ENCODE measurements around the gene WBP1. TPM values are rescaled to one million over a fixed set of nuclear protein-coding genes. Genes with fewer than 3 reads are reported as not detected.
"Not testable (repeated sequence)": the region's sequence is repeated elsewhere in the genome, so short reads cannot be mapped to it uniquely, and the experiment has no call there.

WBP1 gene
- polyA plus RNA-seq, 1 donor, result 57.6 TPM

DNA sequence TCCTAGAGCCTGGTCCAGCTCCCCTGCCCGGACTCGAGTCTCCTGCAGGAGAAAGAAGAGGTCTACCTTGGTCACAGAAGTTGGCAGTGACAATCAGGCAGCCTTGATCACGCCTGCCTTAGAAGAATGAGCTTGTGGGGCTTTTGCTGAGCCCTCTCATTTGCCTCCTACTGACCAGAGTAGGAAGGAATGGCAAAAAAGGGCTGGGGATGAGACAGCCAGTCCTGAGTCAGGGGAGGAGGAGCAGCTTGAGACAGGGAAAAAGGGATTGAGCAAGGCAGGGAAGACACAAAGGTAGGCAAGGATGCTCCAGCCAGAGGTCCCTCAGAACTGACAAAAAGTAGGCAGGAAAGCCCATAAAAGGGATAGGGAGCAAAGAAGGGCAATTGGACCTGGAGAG, 30.7 kb upstream of the WBP1 start:
- no peak for DNase-seq (ENCODE audit: low read depth)

- DNase-seq (ENCODE audit: low read depth), result no peak
Measured at GRCh38 chr2:74428675-74429074, 29.6 kb upstream of the WBP1 start.

GRCh38 chr2:74429487-74430451, 28.5 kb upstream of the WBP1 start:
- DNase-seq (ENCODE audit: low read depth), result no peak

- no peak for DNase-seq (ENCODE audit: low read depth)
Measured at GRCh38 chr2:74430502-74430901, 27.7 kb upstream of the WBP1 start.

GRCh38 chr2:74436111-74436805, 22.0 kb upstream of the WBP1 start:
- DNase-seq (ENCODE audit: low read depth), result no peak

- DNase-seq (ENCODE audit: low read depth), result no peak
Measured at GRCh38 chr2:74436848-74437695, 21.2 kb upstream of the WBP1 start.

GRCh38 chr2:74438248-74438647, 20.0 kb upstream of the WBP1 start:
- DNase-seq (ENCODE audit: low read depth), result no peak

DNA sequence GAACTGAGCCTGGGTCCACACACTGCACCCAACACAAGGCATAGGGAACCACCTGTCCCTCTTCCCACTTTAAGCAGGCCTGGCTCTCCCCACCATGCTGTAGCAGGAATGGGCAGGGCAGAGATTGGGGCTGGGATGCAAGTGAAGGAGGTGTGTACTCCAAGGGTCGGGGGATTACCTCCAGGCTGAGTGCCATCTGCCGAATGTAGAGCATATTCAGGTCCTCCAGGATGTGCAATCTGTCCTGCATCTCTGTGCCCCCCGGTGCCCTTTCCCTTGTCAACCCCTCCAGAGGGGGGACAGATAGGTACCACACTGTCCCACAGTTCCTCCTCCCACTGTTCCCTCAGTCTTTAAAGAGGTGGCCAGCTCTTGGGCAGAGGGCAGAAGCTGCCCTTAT, 18.9 kb upstream of the WBP1 start:
- DNase-seq (ENCODE audit: low read depth), result no peak

DNA sequence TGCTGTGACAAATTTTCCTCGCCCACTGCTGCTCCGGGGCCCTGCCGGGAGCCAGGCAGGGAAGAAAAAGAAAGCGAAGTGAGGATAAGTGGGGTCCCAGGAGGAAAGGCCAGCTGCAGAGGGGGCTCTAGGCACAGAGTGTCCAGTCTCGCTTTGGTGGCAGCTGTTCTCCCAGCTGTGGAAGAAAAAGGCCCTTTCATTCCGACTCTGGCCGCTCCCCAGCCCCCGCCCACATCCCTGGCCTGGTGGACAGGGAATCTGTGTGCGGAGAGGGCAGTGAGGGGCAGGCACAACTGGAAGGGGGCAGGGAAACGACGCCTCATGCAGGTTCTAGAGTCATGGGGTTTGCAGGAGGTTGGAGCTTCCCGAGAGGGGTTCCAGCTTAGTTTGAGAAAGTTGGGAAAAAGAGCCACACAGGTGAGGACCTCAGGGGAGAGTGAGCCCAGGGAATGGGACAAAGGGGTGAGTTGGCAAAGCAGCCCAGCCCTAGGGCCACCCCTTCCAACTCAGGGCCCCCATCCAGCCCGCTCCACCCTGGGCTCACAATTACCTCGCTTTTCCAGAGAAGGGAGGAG, 18.3 kb upstream of the WBP1 start:
- no peak for DNase-seq (ENCODE audit: low read depth)

GRCh38 chr2:74440378-74441169, 17.7 kb upstream of the WBP1 start:
- DNase-seq (ENCODE audit: low read depth), result no peak

DNA sequence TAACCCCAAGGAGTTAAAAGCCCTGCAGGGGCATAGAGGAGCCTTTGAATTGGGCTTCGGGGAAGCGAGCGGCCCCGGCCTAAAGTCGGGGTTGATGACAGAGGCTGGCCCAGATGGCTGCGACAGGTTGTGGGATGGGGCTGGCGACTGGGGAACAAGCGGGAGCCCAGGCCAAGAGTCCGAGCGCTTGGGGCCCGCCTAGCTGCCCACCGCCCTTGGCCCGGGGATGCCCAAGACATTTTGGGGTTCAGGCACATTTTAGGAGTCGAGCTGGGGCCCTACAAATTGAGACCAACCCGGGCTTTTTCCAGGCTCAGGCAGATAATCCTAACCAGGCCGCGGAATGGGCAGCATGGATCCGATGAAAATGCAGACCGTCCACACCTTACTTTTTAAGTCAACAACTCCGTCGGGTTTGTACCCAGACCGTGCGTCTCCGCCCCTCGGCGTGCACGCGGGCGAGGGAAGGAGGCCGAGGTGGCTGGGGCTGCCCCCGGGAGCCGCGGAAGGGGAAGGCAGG, 17.0 kb upstream of the WBP1 start:
- no peak for DNase-seq (ENCODE audit: low read depth)

DNA sequence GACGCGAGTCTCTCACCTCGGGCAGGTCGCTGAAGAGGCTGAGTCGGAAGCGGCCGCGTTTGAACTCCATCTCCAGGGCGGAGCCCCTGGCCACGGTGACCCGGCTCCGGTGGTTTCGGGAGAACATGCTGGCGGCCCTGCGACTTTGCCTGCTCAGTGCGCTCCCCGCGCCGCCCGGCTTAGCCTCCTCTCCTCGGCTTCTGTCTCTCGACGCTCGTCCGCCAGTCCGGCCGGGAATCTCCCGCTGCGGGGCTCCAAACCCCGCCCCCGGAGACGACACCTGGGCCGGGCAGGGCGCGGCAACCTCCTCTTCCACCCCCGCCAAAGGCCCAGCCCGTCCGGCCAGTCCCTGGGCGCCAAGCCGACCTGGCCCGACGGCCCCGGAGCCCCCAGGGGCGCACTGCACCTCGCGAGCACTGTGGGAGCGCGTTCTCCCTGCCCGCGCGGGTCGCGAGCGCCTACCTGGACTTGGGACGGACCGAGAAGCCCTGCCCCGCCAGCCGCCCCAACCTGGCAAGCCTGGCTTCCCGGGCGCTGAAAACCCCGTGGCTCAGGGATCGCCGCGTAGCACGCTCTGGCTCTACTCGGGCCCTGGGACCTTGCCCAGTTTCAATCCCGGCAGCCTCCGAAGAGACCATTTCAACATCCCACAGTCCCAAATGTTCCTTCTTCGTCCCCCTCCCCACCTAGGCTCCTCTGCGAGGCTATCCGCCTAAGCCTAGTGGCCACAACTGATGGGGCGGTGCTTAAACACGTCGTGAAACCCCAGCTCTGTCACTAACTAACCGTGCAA, 16.4 kb upstream of the WBP1 start, which contains the start of gene RTKN:
TSS of gene RTKN (minus strand) at position 248 of the 793 bp plus-strand sequence. CDS start at position 127, 121 bp downstream.
- DNase-seq (ENCODE audit: low read depth), result no peak

GRCh38 chr2:74442483-74443297, 15.5 kb upstream of the WBP1 start:
- DNase-seq (ENCODE audit: low read depth), result not testable (repeated sequence)

- no peak for DNase-seq (ENCODE audit: low read depth)
Measured at GRCh38 chr2:74444498-74445318, 13.5 kb upstream of the WBP1 start.

GRCh38 chr2:74447230-74447999, 10.8 kb upstream of the WBP1 start:
- DNase-seq (ENCODE audit: low read depth), result no peak

GRCh38 chr2:74448771-74449170, 9.5 kb upstream of the WBP1 start:
- DNase-seq (ENCODE audit: low read depth), result no peak

GRCh38 chr2:74450570-74451190, 7.6 kb upstream of the WBP1 start:
- no peak for DNase-seq (ENCODE audit: low read depth)
